Gastroesophageal sphincter (tissue), 4 donors: Measurements from ENCODE around the gene MDM1. TPM values are rescaled to one million over a fixed set of nuclear protein-coding genes. Genes with fewer than 3 reads are reported as not detected.
A peak's percentile ranks its signal among the peaks of the same experiment; 100 is the strongest.

Experiments used
- ATAC-seq: fragments of 150-250 bp; one replicate; pipeline ENCODE4 v1.9.1; 2016; ENCODE audit warnings: mild to moderate bottlenecking, moderate library complexity
- H3K27ac ChIP-seq, 4 donors: fragments of 200-600 bp; sonication (generic) in 3 of 4; 1 replicate in 3 of 4; 2 replicates in 1 of 4; pipeline ENCODE4 v1.5.1; 2016 to 2019
- H3K27me3 ChIP-seq: fragments of 200-600 bp; sonication (generic); one replicate; pipeline ENCODE4 v1.5.1; 2019
- H3K36me3 ChIP-seq, 2 donors: fragments of 200-600 bp; sonication (generic); one replicate each; pipeline ENCODE4 v1.5.1; 2019; ENCODE audit warnings: control low read depth in 1 of 2
- H3K4me1 ChIP-seq, 3 donors: fragments of 200-600 bp; sonication (generic); 1 replicate in 2 of 3; 2 replicates in 1 of 3; pipeline ENCODE4 v1.5.1; 2016 to 2019; ENCODE audit warnings: control low read depth in 2 of 3
- H3K4me3 ChIP-seq, 2 donors: fragments of 200-600 bp; sonication (generic); one replicate each; pipeline ENCODE4 v1.5.1; 2019; ENCODE audit warnings: mild to moderate bottlenecking in 1 of 2, moderate library complexity in 1 of 2
- H3K9me3 ChIP-seq, 3 donors: fragments of 200-600 bp; sonication (generic); one replicate each; pipeline ENCODE4 v1.5.1; 2017 to 2019; ENCODE audit warnings: control low read depth in 2 of 3
- CTCF ChIP-seq, 4 experiments: fragments of 200-600 bp in 2 of 4; fragments of 450-650 bp in 2 of 4; sonication (generic) in 1 of 4; IDR thresholded peaks; one replicate each; pipeline ENCODE4 v1.5.1; 2017 to 2019; ENCODE audit warnings: antibody characterized with exemption in 4 of 4, mild to moderate bottlenecking in 2 of 4, moderate library complexity in 2 of 4
- EP300 ChIP-seq: sonication (generic); formaldehyde crosslinking; IDR thresholded peaks from one replicate; pipeline ENCODE4 v1.6.1; 2017; ENCODE audit warnings: antibody characterized with exemption, mild to moderate bottlenecking
- POLR2A ChIP-seq, 2 donors: fragments of 450-650 bp; IDR thresholded peaks; one replicate each; pipeline ENCODE4 v1.6.1; 2017; ENCODE audit warnings: antibody characterized with exemption in 2 of 2, mild to moderate bottlenecking in 2 of 2, moderate library complexity in 1 of 2
- POLR2AphosphoS5 ChIP-seq: sonication (generic); formaldehyde crosslinking; IDR thresholded peaks from one replicate; pipeline ENCODE4 v1.6.1; 2017; ENCODE audit warnings: antibody characterized with exemption
- WGBS, 2 donors: methylation state at CpG; one replicate each; pipeline ENCODE4 v1.1.5; 2018; ENCODE audit warnings: low coverage in 1 of 2; 5-methylcytosine and 5-hydroxymethylcytosine counted together
- total RNA-seq, 4 donors: library from RNA; depleted of rRNA; stranded (reverse); fragments of >200 nt; gene quantifications; one replicate each; pipeline ENCODE4 v1.1.0, GENCODE V29; 2016

Gene MDM1
- total RNA-seq, 4 donors from 2014 or later, result 13.5 to 38.8 (median 23.1) TPM

GRCh38 chr12:68349220-68349621 is 17.1 kb upstream of the MDM1 start:
- Histone ChIP-seq H3K9me3 (no peaks in the 10 kb centered on the region), H3K4me1 (peaks cover 0 to 32% (median 0%) of the 10 kb centered on the region in 3 donors), H3K27me3 (no peaks in the 10 kb centered on the region), H3K36me3 (no peaks in the 10 kb centered on the region), H3K27ac (peak overlapping the region in 2 of 4 donors; percentile 35 to 50), H3K4me3 (no peak overlapping the region)
- no peak for ATAC-seq
- TF ChIP-seq CTCF (IDR thresholded peaks at IDR 0.05) (no peak), EP300 (no peak), POLR2AphosphoS5 (no peak), POLR2A (IDR thresholded peaks at IDR 0.05) (no peak)
- WGBS, 2 donors, result 11 to 42% methylated on average over 2 of the region's 2 CpGs

GRCh38 chr12:68348419-68348818 is 16.3 kb upstream of the MDM1 start:
- peak overlapping the region in 1 of 4 donors; percentile 50 for H3K27ac ChIP-seq
- no peaks in the 10 kb centered on the region for H3K9me3 ChIP-seq
- ATAC-seq, result no peak
- WGBS, 2 donors, result 81 to 89% methylated on average over 2 to 4 of the region's 5 CpGs
- TF ChIP-seq POLR2AphosphoS5 (no peak), POLR2A (IDR thresholded peaks at IDR 0.05) (no peak), EP300 (no peak), CTCF (IDR thresholded peaks at IDR 0.05) (no peak)
- no peaks in the 10 kb centered on the region for H3K36me3 ChIP-seq
- H3K4me3 ChIP-seq, result no peak overlapping the region
- peaks cover 0 to 30% (median 0%) of the 10 kb centered on the region in 3 donors for H3K4me1 ChIP-seq
- no peaks in the 10 kb centered on the region for H3K27me3 ChIP-seq

GRCh38 chr12:68345763-68346162 is 13.6 kb upstream of the MDM1 start:
- 53 to 78% methylated on average over 1 to 3 of the region's 3 CpGs for WGBS, 2 donors

GRCh38 chr12:68344126-68344525 is 12.0 kb upstream of the MDM1 start:
- Histone ChIP-seq H3K4me1 (peaks cover 0 to 28% (median 5%) of the 10 kb centered on the region in 3 donors), H3K4me3 (no peak overlapping the region), H3K9me3 (no peaks in the 10 kb centered on the region), H3K36me3 (no peaks in the 10 kb centered on the region), H3K27me3 (no peaks in the 10 kb centered on the region), H3K27ac (no peak overlapping the region)
- ATAC-seq, result no peak
- 52 to 61% methylated on average over 2 of the region's 2 CpGs for WGBS, 2 donors
- TF ChIP-seq POLR2AphosphoS5 (no peak), EP300 (no peak), CTCF (IDR thresholded peaks at IDR 0.05) (no peak), POLR2A (IDR thresholded peaks at IDR 0.05) (no peak)

More at GRCh38 chr12:68345763-68346162, 13.6 kb upstream of the MDM1 start:
- peaks cover 0 to 30% (median 0%) of the 10 kb centered on the region in 3 donors for H3K4me1 ChIP-seq
- no peak for TF ChIP-seq POLR2AphosphoS5
- TF ChIP-seq EP300, result no peak
- TF ChIP-seq CTCF (IDR thresholded peaks at IDR 0.05), result no peak
- TF ChIP-seq POLR2A (IDR thresholded peaks at IDR 0.05), result no peak
- H3K36me3 ChIP-seq, result no peaks in the 10 kb centered on the region
- ATAC-seq, result no peak
- no peaks in the 10 kb centered on the region for H3K9me3 ChIP-seq
- H3K27me3 ChIP-seq, result no peaks in the 10 kb centered on the region
- H3K4me3 ChIP-seq, result no peak overlapping the region
- no peak overlapping the region for H3K27ac ChIP-seq

GRCh38 chr12:68342966-68343365 is 10.8 kb upstream of the MDM1 start:
- Histone ChIP-seq H3K4me1 (peaks cover 0 to 27% (median 5%) of the 10 kb centered on the region in 3 donors), H3K4me3 (no peak overlapping the region), H3K9me3 (no peaks in the 10 kb centered on the region), H3K27me3 (no peaks in the 10 kb centered on the region), H3K36me3 (no peaks in the 10 kb centered on the region), H3K27ac (no peak overlapping the region)
- ATAC-seq, result no peak
- 50 to 64% methylated on average over 2 to 3 of the region's 3 CpGs for WGBS, 2 donors
- TF ChIP-seq POLR2A (IDR thresholded peaks at IDR 0.05), result no peak
- no peak for TF ChIP-seq POLR2AphosphoS5
- no peak for TF ChIP-seq CTCF (IDR thresholded peaks at IDR 0.05)
- TF ChIP-seq EP300, result no peak
